Esophagus mucosa (tissue), 1 donor: ENCODE measurements around the gene CFAP251. TPM values are rescaled to one million over a fixed set of nuclear protein-coding genes. Genes with fewer than 3 reads are reported as not detected.
A peak's percentile ranks its signal among the peaks of the same experiment; 100 is the strongest.
"Not testable (repeated sequence)": the region's sequence is repeated elsewhere in the genome, so short reads cannot be mapped to it uniquely, and the experiment has no call there.

Experiments
- ATAC-seq: fragments of 200-7000 bp; cut with Tn5 transposase; one replicate; pipeline ENCODE4 v1.9.1; 2020
- total RNA-seq: library from RNA; stranded (reverse); gene quantifications from one replicate; pipeline ENCODE4 v1.2.4, GENCODE V29; 2023
- donor health status: DM: yes; HTN: yes; CAD: no.

The CFAP251 gene
- total RNA-seq, 1 donor from 2014 or later, result 18.3 TPM

- no peak for ATAC-seq
These were observed 12.6 kb upstream of the CFAP251 start for GRCh38 chr12:121905746-121906145.

GRCh38 chr12:121908702-121909101 lies 9.7 kb upstream of the CFAP251 start:
- peak; percentile 11 for ATAC-seq

GRCh38 chr12:121911824-121912585 lies 6.4 kb upstream of the CFAP251 start:
- ATAC-seq, result no peak

- ATAC-seq, result no peak
These were observed 2.5 kb upstream of the CFAP251 start for GRCh38 chr12:121915841-121916321.

GRCh38 chr12:121916719-121917118 lies 1.7 kb upstream of the CFAP251 start:
- no peak for ATAC-seq

- peak; percentile 52 for ATAC-seq
These were observed 267 bp downstream of the CFAP251 start for GRCh38 chr12:121918679-121919038.

- ATAC-seq, result no peak
These were observed 2.7 kb downstream of the CFAP251 start for GRCh38 chr12:121921066-121921465.

GRCh38 chr12:121925358-121925695 lies 6.9 kb downstream of the CFAP251 start:
- ATAC-seq, result no peak

- ATAC-seq, result no peak
These were observed 8.7 kb downstream of the CFAP251 start for GRCh38 chr12:121926874-121927706.

GRCh38 chr12:121927813-121928212 lies 9.4 kb downstream of the CFAP251 start:
- no peak for ATAC-seq

GRCh38 chr12:121929545-121929944 lies 11.2 kb downstream of the CFAP251 start:
- ATAC-seq, result not testable (repeated sequence)

- ATAC-seq, result no peak
These were observed 12.5 kb downstream of the CFAP251 start for GRCh38 chr12:121930862-121931261.

GRCh38 chr12:121932176-121932536 lies 13.8 kb downstream of the CFAP251 start:
- ATAC-seq, result no peak

GRCh38 chr12:121932914-121933521 lies 14.6 kb downstream of the CFAP251 start:
- no peak for ATAC-seq

GRCh38 chr12:121933522-121934308 lies 15.3 kb downstream of the CFAP251 start:
- ATAC-seq, result no peak

GRCh38 chr12:121934309-121934664 lies 15.9 kb downstream of the CFAP251 start:
- no peak for ATAC-seq

GRCh38 chr12:121937654-121938053 lies 19.3 kb downstream of the CFAP251 start:
- no peak for ATAC-seq

GRCh38 chr12:121939186-121939585 lies 20.8 kb downstream of the CFAP251 start:
- ATAC-seq, result peak; percentile 44

GRCh38 chr12:121939992-121940766 lies 21.8 kb downstream of the CFAP251 start:
- no peak for ATAC-seq

GRCh38 chr12:121942145-121942718 lies 23.8 kb downstream of the CFAP251 start:
- peak; percentile 77 for ATAC-seq

GRCh38 chr12:121943926-121944325 lies 25.5 kb downstream of the CFAP251 start:
- ATAC-seq, result peak; percentile 43
